ENCODE data around the gene KCNMB1. TPM values are rescaled to one million over a fixed set of nuclear protein-coding genes. Genes with fewer than 3 reads are reported as not detected.

Gene KCNMB1
- total RNA-seq, 2 experiments from 2014 or later: not detected

GRCh38 chr5:170393235-170393634 lies 4.1 kb upstream of the KCNMB1 start:
- BruUV-seq (replicated peaks): no TSS peak
- POLR2A ChIA-PET: no interaction called here
- Histone ChIP-seq H3K4me2 (ENCODE audit: low read length) (no peak overlapping the region), H3K9me3 (ENCODE audit: low read length) (no peaks in the 10 kb centered on the region), H3K36me3 (ENCODE audit: insufficient read depth, low read length) (no peaks in the 10 kb centered on the region), H3K9me2 (ENCODE audit: insufficient read depth, low read length) (no peaks in the 10 kb centered on the region), H3K4me3 (ENCODE audit: low read depth, low read length, poor library complexity, severe bottlenecking) (no peak overlapping the region), H2AFZ (ENCODE audit: low read length) (no peak overlapping the region), H3K27ac (ENCODE audit: low read depth, low read length, poor library complexity, severe bottlenecking) (no peak overlapping the region), H3K79me2 (ENCODE audit: insufficient read depth, low read depth, low read length) (no peaks in the 10 kb centered on the region), H4K20me1 (ENCODE audit: insufficient read depth, low read length) (no peaks in the 10 kb centered on the region; the same call in 1 of the 2 replicates), H3K4me1 (ENCODE audit: insufficient read depth, low read length, poor library complexity, severe bottlenecking) (no peaks in the 10 kb centered on the region)
- CTCF ChIA-PET (ENCODE audit: unreplicated experiment): interaction anchor here (0.5 kb wide), 1 partner anchor 225 kb away, joined by 3 read pairs; no protein-coding TSS in a partner anchor
- no peak for TF ChIP-seq CTCF (conservative IDR thresholded peaks at IDR 0.05; ENCODE audit: low read length)
- TF ChIP-seq EZH2phosphoT487 (IDR thresholded peaks at IDR 0.05; ENCODE audit: borderline replicate concordance, low read depth, low read length): no peak
- no peak for DNase-seq (ENCODE audit: low spot score)
- intact Hi-C loops (cut with micrococcal nuclease; ENCODE audit: unreplicated experiment): no loop called here

GRCh38 chr5:170390472-170390871 lies 1.3 kb upstream of the KCNMB1 start:
- intact Hi-C loops (cut with micrococcal nuclease; ENCODE audit: unreplicated experiment): no loop called here
- no peaks in the 10 kb centered on the region for H3K79me2 ChIP-seq (ENCODE audit: insufficient read depth, low read depth, low read length)
- ChIA-PET POLR2A (interaction anchor here (1.4 kb wide), 1 partner anchor 11 kb away, joined by 4 read pairs; no protein-coding TSS in a partner anchor), CTCF (ENCODE audit: unreplicated experiment) (no interaction called here)
- H3K4me1 ChIP-seq (ENCODE audit: insufficient read depth, low read length, poor library complexity, severe bottlenecking): no peaks in the 10 kb centered on the region
- no peak overlapping the region for H2AFZ ChIP-seq (ENCODE audit: low read length)
- H3K4me3 ChIP-seq (ENCODE audit: low read depth, low read length, poor library complexity, severe bottlenecking): no peak overlapping the region
- no peaks in the 10 kb centered on the region for H3K9me3 ChIP-seq (ENCODE audit: low read length)
- DNase-seq (ENCODE audit: low spot score): no peak
- H3K4me2 ChIP-seq (ENCODE audit: low read length): no peak overlapping the region
- BruUV-seq (replicated peaks): no TSS peak
- H3K27ac ChIP-seq (ENCODE audit: low read depth, low read length, poor library complexity, severe bottlenecking): no peak overlapping the region
- no peaks in the 10 kb centered on the region; the same call in 1 of the 2 replicates for H4K20me1 ChIP-seq (ENCODE audit: insufficient read depth, low read length)
- no peak for TF ChIP-seq CTCF (conservative IDR thresholded peaks at IDR 0.05; ENCODE audit: low read length)
- TF ChIP-seq EZH2phosphoT487 (IDR thresholded peaks at IDR 0.05; ENCODE audit: borderline replicate concordance, low read depth, low read length): no peak
- no peaks in the 10 kb centered on the region for H3K9me2 ChIP-seq (ENCODE audit: insufficient read depth, low read length)
- no peaks in the 10 kb centered on the region for H3K36me3 ChIP-seq (ENCODE audit: insufficient read depth, low read length)

GRCh38 chr5:170389550-170389892 lies 354 bp upstream of the KCNMB1 start:
- POLR2A ChIA-PET: interaction anchor here (1.4 kb wide), 1 partner anchor 10 kb away, joined by 4 read pairs; no protein-coding TSS in a partner anchor
- H3K27ac ChIP-seq (ENCODE audit: low read depth, low read length, poor library complexity, severe bottlenecking): no peak overlapping the region
- CTCF ChIA-PET (ENCODE audit: unreplicated experiment): interaction anchor here (0.7 kb wide), 1 partner anchor 36 kb away, joined by 5 read pairs; no protein-coding TSS in a partner anchor

More at GRCh38 chr5:170389550-170389892, 354 bp upstream of the KCNMB1 start:
- H3K9me2 ChIP-seq (ENCODE audit: insufficient read depth, low read length): no peaks in the 10 kb centered on the region
- H2AFZ ChIP-seq (ENCODE audit: low read length): no peak overlapping the region
- no peak for TF ChIP-seq CTCF (conservative IDR thresholded peaks at IDR 0.05; ENCODE audit: low read length)
- no peak for TF ChIP-seq EZH2phosphoT487 (IDR thresholded peaks at IDR 0.05; ENCODE audit: borderline replicate concordance, low read depth, low read length)
- no peaks in the 10 kb centered on the region for H3K36me3 ChIP-seq (ENCODE audit: insufficient read depth, low read length)
- H3K4me1 ChIP-seq (ENCODE audit: insufficient read depth, low read length, poor library complexity, severe bottlenecking): no peaks in the 10 kb centered on the region
- no peaks in the 10 kb centered on the region for H3K79me2 ChIP-seq (ENCODE audit: insufficient read depth, low read depth, low read length)
- intact Hi-C loops (cut with micrococcal nuclease; ENCODE audit: unreplicated experiment): no loop called here
- H3K9me3 ChIP-seq (ENCODE audit: low read length): no peaks in the 10 kb centered on the region
- H3K4me3 ChIP-seq (ENCODE audit: low read depth, low read length, poor library complexity, severe bottlenecking): no peak overlapping the region
- BruUV-seq (replicated peaks): no TSS peak
- H4K20me1 ChIP-seq (ENCODE audit: insufficient read depth, low read length): no peaks in the 10 kb centered on the region; the same call in 1 of the 2 replicates
- no peak for DNase-seq (ENCODE audit: low spot score)
- H3K4me2 ChIP-seq (ENCODE audit: low read length): no peak overlapping the region

Data from OCI-LY7 (cell line).